NK-92 (cell line): ENCODE measurements around the gene NHEJ1.

Source experiments
- DNase-seq: peaks from one replicate; lab custom pipeline; 2025; ENCODE audit not compliant: unreplicated experiment; lab: John Stamatoyannopoulos, UW

Gene NHEJ1

DNA sequence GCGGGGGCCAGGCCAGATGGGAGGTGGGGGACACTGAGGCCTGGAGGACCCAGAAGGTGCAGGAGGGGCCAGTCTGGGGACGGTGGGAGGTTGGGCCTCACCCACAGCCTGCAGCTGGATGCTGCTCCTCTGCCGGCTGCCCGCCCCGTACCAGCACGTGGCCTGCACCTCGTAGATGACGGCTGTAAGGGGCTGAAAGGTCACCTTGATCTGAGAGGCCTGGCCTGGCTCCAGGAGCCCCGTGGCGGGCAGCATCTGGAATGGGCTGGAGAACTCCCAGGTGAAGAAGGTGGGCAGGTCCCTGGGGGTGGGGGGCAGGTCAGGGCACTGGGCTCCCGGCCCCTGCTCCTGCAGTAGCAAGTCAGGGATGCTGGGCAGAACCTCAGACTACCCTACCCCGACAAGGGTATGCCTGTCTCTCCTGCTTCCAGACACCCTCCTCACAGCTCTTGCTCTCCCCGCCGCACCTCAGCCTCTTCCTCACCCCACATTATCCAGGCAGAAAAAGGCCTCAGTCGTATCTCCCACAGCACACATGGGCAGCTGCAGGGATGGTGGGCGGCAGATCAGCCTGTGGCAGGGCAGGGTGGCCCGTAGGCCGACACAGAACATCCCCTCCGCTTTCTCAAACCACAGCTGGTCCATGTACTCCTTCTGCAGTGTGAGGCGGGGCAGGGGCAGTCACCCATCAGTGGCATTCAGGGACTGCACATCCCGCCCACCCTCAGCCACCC lies 129.4 kb downstream of the NHEJ1 start:
- DNase-seq, result no peak

- DNase-seq, result no peak
Measured at GRCh38 chr2:219030177-219030940, 130.3 kb downstream of the NHEJ1 start.

GRCh38 chr2:219029829-219030165 lies 130.8 kb downstream of the NHEJ1 start:
- no peak for DNase-seq

DNA sequence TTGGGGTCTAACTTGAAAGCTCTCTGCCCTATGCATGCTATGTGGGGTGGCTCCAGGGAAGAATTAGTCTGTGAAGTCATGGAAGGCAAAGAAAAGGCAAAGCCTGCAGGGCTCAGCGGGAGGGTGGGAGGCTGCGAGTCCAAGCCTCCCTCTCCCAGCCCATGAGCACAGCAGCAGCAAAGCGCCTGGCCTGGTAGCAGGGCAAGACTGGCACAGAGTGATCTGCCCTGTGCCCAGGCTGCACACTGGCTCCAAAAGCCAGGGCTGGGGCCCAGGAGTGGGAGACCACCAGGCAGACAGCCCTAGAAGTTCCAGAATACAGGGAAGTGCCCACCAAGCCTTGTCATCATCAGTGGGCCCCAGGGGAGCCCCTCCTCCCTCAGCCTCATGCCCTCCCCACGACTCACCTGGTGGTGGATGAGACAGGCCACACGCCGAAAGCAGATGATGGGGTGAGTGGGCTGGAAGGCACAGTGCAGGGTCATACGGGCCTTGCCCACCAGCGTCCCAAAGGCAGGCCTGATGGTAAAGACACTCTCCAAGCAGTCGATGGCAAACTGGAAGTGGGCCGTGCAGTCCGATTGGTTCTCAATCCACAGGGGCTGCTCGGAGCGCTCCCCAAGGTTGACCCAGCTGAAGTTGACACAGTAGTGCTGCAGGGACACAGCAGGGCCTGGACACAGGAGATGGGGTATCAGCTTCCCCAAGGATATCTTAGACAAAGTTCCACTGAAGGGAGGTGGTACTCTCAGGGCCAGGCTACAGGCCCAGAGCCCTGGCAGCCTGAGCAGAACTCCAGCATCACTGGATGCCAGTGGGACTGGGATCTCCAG lies 131.4 kb downstream of the NHEJ1 start:
- no peak for DNase-seq

DNA sequence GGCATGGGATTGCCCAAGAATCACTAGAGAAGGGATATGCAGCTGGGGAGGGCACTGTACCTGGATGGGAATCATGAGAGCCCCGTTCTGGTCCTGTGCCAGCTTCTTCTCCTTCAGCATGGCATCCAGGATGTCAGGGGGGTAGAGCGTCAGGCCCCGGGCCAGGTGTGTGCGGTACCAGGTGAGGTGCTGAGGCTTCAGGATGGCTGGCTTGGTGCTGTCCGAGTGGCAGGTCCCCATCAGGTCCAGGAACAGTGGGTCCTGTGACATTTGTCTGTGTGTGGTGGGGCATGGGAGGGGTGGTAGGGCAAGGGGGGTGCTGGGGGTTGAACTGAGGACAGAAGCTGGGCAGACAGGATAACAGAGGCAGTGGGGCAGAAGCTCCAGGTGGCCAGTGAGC lies 132.5 kb downstream of the NHEJ1 start:
- DNase-seq, result no peak

DNA sequence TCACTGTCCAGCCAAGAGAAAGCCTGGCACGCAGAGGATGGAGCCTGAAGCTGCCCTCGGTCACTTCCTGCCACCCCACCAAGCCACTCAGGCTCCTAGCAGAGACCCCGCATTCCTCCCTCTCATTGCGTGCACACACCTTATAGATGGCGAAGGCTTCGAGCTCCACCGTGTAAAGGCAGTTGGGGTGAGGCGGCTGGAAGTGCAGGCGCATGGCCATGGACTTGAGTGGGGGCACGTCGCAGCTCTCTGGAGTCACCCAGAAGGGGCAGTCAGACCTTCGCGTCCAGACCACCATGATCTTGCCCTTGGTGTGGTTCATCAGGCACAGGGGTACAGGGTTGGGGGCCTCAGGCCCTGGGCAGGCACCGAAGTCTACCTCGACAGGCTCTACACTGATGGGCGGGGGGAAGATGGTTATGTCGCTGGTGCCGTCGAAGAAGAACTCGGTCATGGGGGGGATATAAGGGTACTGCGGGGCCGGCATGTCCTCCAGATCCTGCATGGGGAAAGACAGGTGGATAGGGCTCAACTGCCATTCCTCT lies 133.0 kb downstream of the NHEJ1 start:
- no peak for DNase-seq

DNA sequence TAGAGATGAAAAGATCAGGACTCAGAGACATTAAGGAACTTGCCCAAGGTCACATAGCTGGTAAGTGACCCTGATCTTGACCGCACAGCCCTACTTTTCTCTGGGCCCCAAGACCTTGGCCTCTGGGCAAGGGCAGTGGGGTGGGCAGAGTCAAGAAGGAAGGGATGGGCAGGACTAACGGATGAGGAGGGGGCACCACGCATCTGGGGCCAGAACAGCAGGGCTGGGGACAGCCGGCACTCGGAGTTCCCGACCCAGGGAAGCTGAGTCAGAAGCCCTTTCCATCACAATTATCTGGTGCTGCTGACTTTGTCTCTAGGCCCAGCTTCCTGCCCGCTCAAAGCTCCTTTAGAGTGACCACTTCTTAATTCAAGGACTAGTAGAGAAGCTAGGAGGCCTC lies 133.7 kb downstream of the NHEJ1 start:
- no peak for DNase-seq

DNA sequence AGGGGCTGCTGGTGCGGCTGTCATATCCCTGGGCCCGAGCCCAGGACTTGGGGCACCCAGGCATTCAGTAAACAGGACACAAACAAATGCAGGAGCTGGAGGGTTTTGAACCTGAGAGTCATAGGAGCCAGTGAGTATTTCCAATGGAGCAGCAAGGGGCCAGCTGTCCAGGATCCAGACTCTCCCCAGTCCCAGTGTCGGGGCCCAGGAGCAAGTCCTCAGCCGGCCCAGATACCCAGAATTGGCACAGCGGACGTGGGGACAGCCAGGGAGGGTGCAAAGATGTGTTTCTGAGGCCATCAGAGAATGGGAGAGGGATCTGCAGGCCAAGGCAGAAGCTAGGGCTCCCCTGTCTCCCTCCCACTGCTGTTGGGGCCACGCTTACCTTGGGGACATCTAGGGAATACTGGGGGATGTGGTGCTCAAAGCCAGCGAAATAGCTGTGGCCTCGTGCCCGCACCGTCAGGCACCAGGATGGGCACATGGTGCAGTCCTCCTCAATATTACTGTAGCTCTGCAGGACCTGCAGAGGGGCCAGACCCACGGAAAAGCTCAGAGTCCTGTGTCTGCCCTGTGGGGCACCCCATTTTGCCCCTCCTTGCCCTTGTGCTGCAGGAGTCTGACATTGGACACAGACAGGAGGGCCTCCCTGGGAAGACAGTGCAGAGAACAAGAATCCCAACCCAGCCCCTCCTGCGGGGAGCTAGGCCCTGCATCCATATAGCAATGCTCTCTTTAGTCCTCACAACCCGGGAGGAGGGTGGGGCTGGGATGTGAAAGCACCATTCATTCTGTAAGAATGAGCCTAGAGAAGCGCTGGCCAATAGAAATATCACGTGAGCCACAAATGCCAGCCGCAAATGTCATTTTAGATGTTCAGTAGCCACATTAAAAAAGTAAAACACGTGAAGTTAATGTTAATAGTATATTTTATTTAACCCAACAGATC lies 134.7 kb downstream of the NHEJ1 start:
- DNase-seq, result no peak
